OCI-LY7 (cell line): ENCODE results near the gene SLC4A4.

ENCODE experiments used
- CTCF ChIP-seq: fragments of 200-600 bp; sonication (generic); conservative IDR thresholded peaks from 2 replicates; pipeline ENCODE4 v1.5.1; 2014; ENCODE audit warnings: mild to moderate bottlenecking, antibody characterized with exemption, low read length, moderate library complexity, mixed read lengths
- EZH2phosphoT487 ChIP-seq: fragments of 200-600 bp; sonication (generic); IDR thresholded peaks from 2 replicates; pipeline ENCODE4 v1.6.1; 2018; ENCODE audit warnings: low read depth, borderline replicate concordance, mild to moderate bottlenecking, mixed run types, antibody characterized with exemption, low read length, moderate library complexity, mixed read lengths

DNA sequence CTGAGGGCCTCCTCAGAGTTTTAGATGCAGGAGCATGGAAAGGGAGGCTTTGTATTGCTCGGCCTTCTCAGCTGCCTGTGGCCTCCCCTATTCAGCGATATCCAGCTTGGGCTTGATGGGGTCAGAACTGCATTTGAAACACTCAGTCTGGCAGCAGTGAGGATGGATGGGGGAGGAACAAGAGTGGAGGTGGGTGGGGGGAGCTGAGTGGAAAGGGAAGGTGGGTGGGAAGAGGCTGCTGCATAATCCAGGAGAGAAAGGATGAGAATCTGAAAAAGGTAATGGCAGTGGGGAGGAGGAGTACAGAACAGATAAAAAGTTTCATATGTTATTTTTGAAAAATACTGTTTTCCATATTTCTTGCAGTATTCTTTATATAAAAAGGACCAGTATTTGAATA, 202.7 kb downstream of the SLC4A4 start:
- TF ChIP-seq CTCF, result no peak
- no peak for TF ChIP-seq EZH2phosphoT487
